G401.6 (cell line): ENCODE data around the gene TEX9.
A peak's percentile ranks its signal among the peaks of the same experiment; 100 is the strongest.
"Not testable (repeated sequence)": the region's sequence is repeated elsewhere in the genome, so short reads cannot be mapped to it uniquely, and the experiment has no call there.

Source experiments
- FAIRE-seq: peaks from 2 replicates; lab custom pipeline; 2012; peaks lifted over from hg19 to GRCh38; lab: Jason Lieb, UNC

Gene TEX9

GRCh38 chr15:56367156-56367555 lies 1.9 kb downstream of the TEX9 start:
- FAIRE-seq, result no peak

GRCh38 chr15:56369234-56369633 lies 4.0 kb downstream of the TEX9 start:
- no peak for FAIRE-seq

- no peak for FAIRE-seq
These were observed 6.4 kb downstream of the TEX9 start for GRCh38 chr15:56371495-56372147.

GRCh38 chr15:56374693-56375092 lies 9.5 kb downstream of the TEX9 start:
- FAIRE-seq, result not testable (repeated sequence)

GRCh38 chr15:56377822-56378221 lies 12.6 kb downstream of the TEX9 start:
- FAIRE-seq, result not testable (repeated sequence)

- FAIRE-seq, result no peak
These were observed 17.8 kb downstream of the TEX9 start for GRCh38 chr15:56383010-56383409.

GRCh38 chr15:56385908-56386307 lies 20.7 kb downstream of the TEX9 start:
- no peak for FAIRE-seq

GRCh38 chr15:56390739-56391267 lies 25.6 kb downstream of the TEX9 start:
- FAIRE-seq, result peak; percentile 71

- FAIRE-seq, result no peak
These were observed 28.1 kb downstream of the TEX9 start for GRCh38 chr15:56393277-56393676.

- FAIRE-seq, result no peak
These were observed 29.7 kb downstream of the TEX9 start for GRCh38 chr15:56394909-56395308.

- not testable (repeated sequence) for FAIRE-seq
These were observed 32.1 kb downstream of the TEX9 start for GRCh38 chr15:56397325-56397724.

- not testable (repeated sequence) for FAIRE-seq
These were observed 34.0 kb downstream of the TEX9 start for GRCh38 chr15:56399209-56399608.

- no peak for FAIRE-seq
These were observed 45.5 kb downstream of the TEX9 start for GRCh38 chr15:56410721-56411120.

GRCh38 chr15:56411122-56411749 lies 46.0 kb downstream of the TEX9 start:
- FAIRE-seq, result no peak

- peak; percentile 100 for FAIRE-seq
These were observed 48.0 kb downstream of the TEX9 start for GRCh38 chr15:56413114-56413733.

- no peak for FAIRE-seq
These were observed 60.0 kb downstream of the TEX9 start for GRCh38 chr15:56425276-56425675.

GRCh38 chr15:56425976-56426375 lies 60.8 kb downstream of the TEX9 start:
- no peak for FAIRE-seq

GRCh38 chr15:56428821-56429458 lies 63.7 kb downstream of the TEX9 start:
- FAIRE-seq, result peak; percentile 97

- no peak for FAIRE-seq
These were observed 67.1 kb downstream of the TEX9 start for GRCh38 chr15:56432304-56432703.

GRCh38 chr15:56440214-56440770 lies 75.1 kb downstream of the TEX9 start:
- no peak for FAIRE-seq

- no peak for FAIRE-seq
These were observed 77.1 kb downstream of the TEX9 start for GRCh38 chr15:56442354-56442753.

GRCh38 chr15:56445746-56446145 lies 80.5 kb downstream of the TEX9 start:
- FAIRE-seq, result no peak

- FAIRE-seq, result no peak
These were observed 89.6 kb downstream of the TEX9 start for GRCh38 chr15:56454836-56455235.
